ENCODE measurements around the gene ARHGAP23.

The ARHGAP23 gene

GRCh38 chr17:38443356-38444031 lies 15.2 kb downstream of the ARHGAP23 start:
- peak; percentile 10; the same call in 1 of the 3 replicates for ATAC-seq (ENCODE audit: insufficient read depth, low read depth)
- Histone ChIP-seq H3K9ac (ENCODE audit: low read depth, low read length) (no peak overlapping the region), H3K27ac (ENCODE audit: low read length) (peak overlapping the region; percentile 47), H3K27me3 (ENCODE audit: insufficient read depth, low read length, poor library complexity) (no peaks in the 10 kb centered on the region), H3K79me2 (ENCODE audit: insufficient read depth, low read length) (peaks cover 95% of the 10 kb centered on the region), H3K4me1 (ENCODE audit: insufficient read depth, low read length) (peaks cover 7% of the 10 kb centered on the region), H3K4me2 (ENCODE audit: insufficient read depth, low read length) (no peak overlapping the region), H3K4me3 (ENCODE audit: low read depth in 1 of 2, low read length in 2 of 2) (no peak overlapping the region), H2AFZ (ENCODE audit: low read depth, low read length) (no peak overlapping the region), H3K36me3 (ENCODE audit: insufficient read depth, low read length) (peaks cover 23% of the 10 kb centered on the region), H3K9me3 (ENCODE audit: insufficient read depth, low read length, severe bottlenecking) (no peaks in the 10 kb centered on the region), H4K20me1 (ENCODE audit: insufficient read depth, low read length) (peaks cover 57% of the 10 kb centered on the region)
- TF ChIP-seq, protein P1, sequence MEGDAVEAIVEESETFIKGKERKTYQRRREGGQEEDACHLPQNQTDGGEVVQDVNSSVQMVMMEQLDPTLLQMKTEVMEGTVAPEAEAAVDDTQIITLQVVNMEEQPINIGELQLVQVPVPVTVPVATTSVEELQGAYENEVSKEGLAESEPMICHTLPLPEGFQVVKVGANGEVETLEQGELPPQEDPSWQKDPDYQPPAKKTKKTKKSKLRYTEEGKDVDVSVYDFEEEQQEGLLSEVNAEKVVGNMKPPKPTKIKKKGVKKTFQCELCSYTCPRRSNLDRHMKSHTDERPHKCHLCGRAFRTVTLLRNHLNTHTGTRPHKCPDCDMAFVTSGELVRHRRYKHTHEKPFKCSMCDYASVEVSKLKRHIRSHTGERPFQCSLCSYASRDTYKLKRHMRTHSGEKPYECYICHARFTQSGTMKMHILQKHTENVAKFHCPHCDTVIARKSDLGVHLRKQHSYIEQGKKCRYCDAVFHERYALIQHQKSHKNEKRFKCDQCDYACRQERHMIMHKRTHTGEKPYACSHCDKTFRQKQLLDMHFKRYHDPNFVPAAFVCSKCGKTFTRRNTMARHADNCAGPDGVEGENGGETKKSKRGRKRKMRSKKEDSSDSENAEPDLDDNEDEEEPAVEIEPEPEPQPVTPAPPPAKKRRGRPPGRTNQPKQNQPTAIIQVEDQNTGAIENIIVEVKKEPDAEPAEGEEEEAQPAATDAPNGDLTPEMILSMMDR (IDR thresholded peaks at IDR 0.05; ENCODE audit: borderline replicate concordance, extremely low read depth, low read length, poor library complexity, severe bottlenecking) = no peak
- TF ChIP-seq EZH2 (IDR thresholded peaks at IDR 0.05; ENCODE audit: borderline replicate concordance, low read depth, low read length, severe bottlenecking) = no peak
- no peak for DNase-seq

GRCh38 chr17:38444151-38444550 lies 15.9 kb downstream of the ARHGAP23 start:
- H3K9me3 ChIP-seq (ENCODE audit: insufficient read depth, low read length, severe bottlenecking) = no peaks in the 10 kb centered on the region
- H3K4me2 ChIP-seq (ENCODE audit: insufficient read depth, low read length) = no peak overlapping the region
- H3K9ac ChIP-seq (ENCODE audit: low read depth, low read length) = no peak overlapping the region
- peaks cover 95% of the 10 kb centered on the region for H3K79me2 ChIP-seq (ENCODE audit: insufficient read depth, low read length)
- H3K4me3 ChIP-seq (ENCODE audit: low read depth in 1 of 2, low read length in 2 of 2) = no peak overlapping the region
- H4K20me1 ChIP-seq (ENCODE audit: insufficient read depth, low read length) = peaks cover 59% of the 10 kb centered on the region
- H3K27ac ChIP-seq (ENCODE audit: low read length) = peak overlapping the region; percentile 47
- ATAC-seq (ENCODE audit: insufficient read depth, low read depth) (peak; percentile 90), DNase-seq (peak; percentile 63)
- peaks cover 23% of the 10 kb centered on the region for H3K36me3 ChIP-seq (ENCODE audit: insufficient read depth, low read length)
- TF ChIP-seq, protein P1 (IDR thresholded peaks at IDR 0.05; ENCODE audit: borderline replicate concordance, extremely low read depth, low read length, poor library complexity, severe bottlenecking) = peak; percentile 85
- TF ChIP-seq EZH2 (IDR thresholded peaks at IDR 0.05; ENCODE audit: borderline replicate concordance, low read depth, low read length, severe bottlenecking) = no peak
- no peak overlapping the region for H2AFZ ChIP-seq (ENCODE audit: low read depth, low read length)
- no peaks in the 10 kb centered on the region for H3K27me3 ChIP-seq (ENCODE audit: insufficient read depth, low read length, poor library complexity)
- H3K4me1 ChIP-seq (ENCODE audit: insufficient read depth, low read length) = peaks cover 10% of the 10 kb centered on the region

DNA sequence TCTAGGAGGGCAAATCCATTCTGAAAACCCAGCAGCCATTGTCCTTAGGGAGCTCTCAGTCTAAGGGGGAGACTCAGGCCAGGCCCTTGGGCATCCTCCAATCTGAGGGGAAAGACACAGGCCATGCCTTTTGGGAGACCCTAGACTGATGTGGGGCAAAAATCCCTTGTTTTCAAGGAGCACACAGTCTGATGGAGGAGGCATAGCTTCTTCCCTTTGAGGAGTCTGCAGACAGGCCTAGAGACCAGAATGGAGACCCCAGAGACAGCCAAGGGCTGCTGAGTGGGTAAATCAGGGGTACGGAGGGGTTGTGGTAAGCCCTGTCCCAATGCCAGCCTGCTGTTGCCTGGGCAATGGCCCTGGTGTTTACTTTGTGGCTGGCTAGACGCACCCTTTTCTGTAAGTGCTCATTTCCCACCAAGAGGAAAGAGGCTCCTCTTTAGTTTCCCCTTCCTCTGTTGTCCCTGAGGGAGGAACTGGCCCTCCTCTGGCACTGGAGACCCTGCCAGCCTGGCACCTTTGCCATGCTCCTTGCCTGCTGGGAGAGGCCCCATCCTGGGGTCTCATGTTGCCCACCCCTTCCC lies 19.3 kb downstream of the ARHGAP23 start:
- Histone ChIP-seq H3K79me2 (ENCODE audit: insufficient read depth, low read length) (peaks cover 95% of the 10 kb centered on the region), H2AFZ (ENCODE audit: low read depth, low read length) (no peak overlapping the region), H3K9ac (ENCODE audit: low read depth, low read length) (no peak overlapping the region), H3K4me3 (ENCODE audit: low read depth in 1 of 2, low read length in 2 of 2) (no peak overlapping the region), H3K27ac (ENCODE audit: low read length) (peak overlapping the region; percentile 44; the same call in 1 of the 2 replicates), H4K20me1 (ENCODE audit: insufficient read depth, low read length) (peaks cover 66% of the 10 kb centered on the region), H3K4me1 (ENCODE audit: insufficient read depth, low read length) (peaks cover 36% of the 10 kb centered on the region), H3K4me2 (ENCODE audit: insufficient read depth, low read length) (no peak overlapping the region), H3K27me3 (ENCODE audit: insufficient read depth, low read length, poor library complexity) (no peaks in the 10 kb centered on the region), H3K9me3 (ENCODE audit: insufficient read depth, low read length, severe bottlenecking) (no peaks in the 10 kb centered on the region), H3K36me3 (ENCODE audit: insufficient read depth, low read length) (peaks cover 15% of the 10 kb centered on the region)
- TF ChIP-seq, protein P1 (IDR thresholded peaks at IDR 0.05; ENCODE audit: borderline replicate concordance, extremely low read depth, low read length, poor library complexity, severe bottlenecking) = no peak
- TF ChIP-seq EZH2 (IDR thresholded peaks at IDR 0.05; ENCODE audit: borderline replicate concordance, low read depth, low read length, severe bottlenecking) = no peak
- ATAC-seq (ENCODE audit: insufficient read depth, low read depth) = no peak
- no peak for DNase-seq

All from DND-41 (cell line).